Erythroblast (primary cell): ENCODE results near the gene SLAIN2.

ENCODE experiments used
- GATA1 ChIP-seq: IDR thresholded peaks from 2 replicates; pipeline ENCODE4 v1.6.1; 2011; ENCODE audit warnings: low read depth, mild to moderate bottlenecking, control low read depth, low read length, moderate library complexity
- POLR2A ChIP-seq: IDR thresholded peaks from 2 replicates; pipeline ENCODE4 v1.6.1; 2011; ENCODE audit warnings: mild to moderate bottlenecking, low read length

- TF ChIP-seq GATA1 (no peak), POLR2A (no peak)
These were observed 28.4 kb downstream of the SLAIN2 start for GRCh38 chr4:48369771-48370170.
